Measurements from ENCODE around the gene REXO4. TPM values are rescaled to one million over a fixed set of nuclear protein-coding genes. Genes with fewer than 3 reads are reported as not detected.

REXO4 gene
- total RNA-seq, 1 experiment from 2014 or later = 43.6 TPM

GRCh38 chr9:133456409-133456808 is 38.6 kb upstream of the REXO4 start:
- Histone ChIP-seq H3K4me3 (ENCODE audit: low read depth, low read length) (no peak overlapping the region), H3K9me3 (no peaks in the 10 kb centered on the region), H3K4me1 (peaks cover 8% of the 10 kb centered on the region), H3K36me3 (ENCODE audit: control insufficient read depth, insufficient read depth, low read length) (no peaks in the 10 kb centered on the region), H3K27me3 (replicated peaks; ENCODE audit: control insufficient read depth, insufficient read depth, low read length) (no peaks in the 10 kb centered on the region)
- POLR2A ChIA-PET = no interaction called here
- Mint-ChIP-seq H3K9me3 (ENCODE audit: unreplicated experiment) (no peaks in the 10 kb centered on the region), H3K4me3 (ENCODE audit: unreplicated experiment) (no peak overlapping the region), H3K27ac (ENCODE audit: unreplicated experiment) (no peak overlapping the region), H3K27me3 (ENCODE audit: insufficient read depth, unreplicated experiment) (no peaks in the 10 kb centered on the region), H3K36me3 (ENCODE audit: insufficient read depth, unreplicated experiment) (peaks cover 12% of the 10 kb centered on the region), H3K4me1 (ENCODE audit: low read depth, unreplicated experiment) (no peaks in the 10 kb centered on the region)
- intact Hi-C loops (cut with micrococcal nuclease; ENCODE audit: unreplicated experiment) = loop anchor here (1.0 to 5.0 kb wide), 2 partner anchors 30 to 39 kb away; partner anchors contain the start of gene REXO4
- BruUV-seq (replicated peaks) = no TSS peak
- peak in 1 of 2 experiments; percentile 55 for TF ChIP-seq CTCF (IDR thresholded peaks at IDR 0.05; ENCODE audit: insufficient read depth in 1 of 2, low read depth in 1 of 2, low read length in 1 of 2, severe bottlenecking in 1 of 2, unreplicated experiment in 1 of 2)
- CTCF ChIA-PET = interaction anchor here (1.6 kb wide), 1 partner anchor 30 kb away, joined by 6 read pairs; no protein-coding TSS in a partner anchor
- DNase-seq = peak in 1 of 2 experiments; percentile 47

GRCh38 chr9:133455936-133456335 is 38.1 kb upstream of the REXO4 start:
- H3K27me3 ChIP-seq (replicated peaks; ENCODE audit: control insufficient read depth, insufficient read depth, low read length) = no peaks in the 10 kb centered on the region
- Mint-ChIP-seq H3K27ac (ENCODE audit: unreplicated experiment) (no peak overlapping the region), H3K9me3 (ENCODE audit: unreplicated experiment) (no peaks in the 10 kb centered on the region), H3K4me1 (ENCODE audit: low read depth, unreplicated experiment) (no peaks in the 10 kb centered on the region), H3K36me3 (ENCODE audit: insufficient read depth, unreplicated experiment) (peaks cover 12% of the 10 kb centered on the region), H3K4me3 (ENCODE audit: unreplicated experiment) (no peak overlapping the region), H3K27me3 (ENCODE audit: insufficient read depth, unreplicated experiment) (no peaks in the 10 kb centered on the region)
- ChIA-PET POLR2A (no interaction called here), CTCF (interaction anchor here (1.6 kb wide), 1 partner anchor 31 kb away, joined by 6 read pairs; no protein-coding TSS in a partner anchor)
- no peaks in the 10 kb centered on the region for H3K9me3 ChIP-seq
- no peak for DNase-seq
- intact Hi-C loops (cut with micrococcal nuclease; ENCODE audit: unreplicated experiment) = loop anchor here (1.0 to 5.0 kb wide), 2 partner anchors 30 to 39 kb away; partner anchors contain the start of gene REXO4
- no TSS peak for BruUV-seq (replicated peaks)
- no peaks in the 10 kb centered on the region for H3K36me3 ChIP-seq (ENCODE audit: control insufficient read depth, insufficient read depth, low read length)
- TF ChIP-seq CTCF (IDR thresholded peaks at IDR 0.05; ENCODE audit: insufficient read depth in 1 of 2, low read depth in 1 of 2, low read length in 1 of 2, severe bottlenecking in 1 of 2, unreplicated experiment in 1 of 2) = no peak
- peaks cover 3% of the 10 kb centered on the region for H3K4me1 ChIP-seq
- no peak overlapping the region for H3K4me3 ChIP-seq (ENCODE audit: low read depth, low read length)

GRCh38 chr9:133454943-133455673 is 37.3 kb upstream of the REXO4 start:
- H3K9me3 ChIP-seq = no peaks in the 10 kb centered on the region
- no peak overlapping the region for H3K4me3 ChIP-seq (ENCODE audit: low read depth, low read length)
- TF ChIP-seq CTCF (IDR thresholded peaks at IDR 0.05; ENCODE audit: insufficient read depth in 1 of 2, low read depth in 1 of 2, low read length in 1 of 2, severe bottlenecking in 1 of 2, unreplicated experiment in 1 of 2) = no peak
- no TSS peak for BruUV-seq (replicated peaks)
- intact Hi-C loops (cut with micrococcal nuclease; ENCODE audit: unreplicated experiment) = loop anchor here (5.0 kb wide), 1 partner anchor 38 kb away; the partner anchor contains the start of gene REXO4
- no peak for DNase-seq
- H3K9me3 Mint-ChIP-seq (ENCODE audit: unreplicated experiment) = no peaks in the 10 kb centered on the region
- no peak overlapping the region for H3K27ac Mint-ChIP-seq (ENCODE audit: unreplicated experiment)
- H3K4me1 ChIP-seq = no peaks in the 10 kb centered on the region
- H3K4me1 Mint-ChIP-seq (ENCODE audit: low read depth, unreplicated experiment) = no peaks in the 10 kb centered on the region
- no peaks in the 10 kb centered on the region for H3K36me3 ChIP-seq (ENCODE audit: control insufficient read depth, insufficient read depth, low read length)
- H3K36me3 Mint-ChIP-seq (ENCODE audit: insufficient read depth, unreplicated experiment) = peaks cover 6% of the 10 kb centered on the region
- no peaks in the 10 kb centered on the region for H3K27me3 ChIP-seq (replicated peaks; ENCODE audit: control insufficient read depth, insufficient read depth, low read length)
- ChIA-PET POLR2A (no interaction called here), CTCF (no interaction called here)
- H3K4me3 Mint-ChIP-seq (ENCODE audit: unreplicated experiment) = no peak overlapping the region
- H3K27me3 Mint-ChIP-seq (ENCODE audit: insufficient read depth, unreplicated experiment) = no peaks in the 10 kb centered on the region

All from Caco-2 (cell line).